ENCODE results near the gene CZIB. TPM values are rescaled to one million over a fixed set of nuclear protein-coding genes. Genes with fewer than 3 reads are reported as not detected.

The CZIB gene
- total and polyA plus RNA-seq, 2 of the 13 experiments (the other 11 are each of a cell fraction or from before 2014, with no cell fraction given), result 49.2 to 67.0 TPM

DNA sequence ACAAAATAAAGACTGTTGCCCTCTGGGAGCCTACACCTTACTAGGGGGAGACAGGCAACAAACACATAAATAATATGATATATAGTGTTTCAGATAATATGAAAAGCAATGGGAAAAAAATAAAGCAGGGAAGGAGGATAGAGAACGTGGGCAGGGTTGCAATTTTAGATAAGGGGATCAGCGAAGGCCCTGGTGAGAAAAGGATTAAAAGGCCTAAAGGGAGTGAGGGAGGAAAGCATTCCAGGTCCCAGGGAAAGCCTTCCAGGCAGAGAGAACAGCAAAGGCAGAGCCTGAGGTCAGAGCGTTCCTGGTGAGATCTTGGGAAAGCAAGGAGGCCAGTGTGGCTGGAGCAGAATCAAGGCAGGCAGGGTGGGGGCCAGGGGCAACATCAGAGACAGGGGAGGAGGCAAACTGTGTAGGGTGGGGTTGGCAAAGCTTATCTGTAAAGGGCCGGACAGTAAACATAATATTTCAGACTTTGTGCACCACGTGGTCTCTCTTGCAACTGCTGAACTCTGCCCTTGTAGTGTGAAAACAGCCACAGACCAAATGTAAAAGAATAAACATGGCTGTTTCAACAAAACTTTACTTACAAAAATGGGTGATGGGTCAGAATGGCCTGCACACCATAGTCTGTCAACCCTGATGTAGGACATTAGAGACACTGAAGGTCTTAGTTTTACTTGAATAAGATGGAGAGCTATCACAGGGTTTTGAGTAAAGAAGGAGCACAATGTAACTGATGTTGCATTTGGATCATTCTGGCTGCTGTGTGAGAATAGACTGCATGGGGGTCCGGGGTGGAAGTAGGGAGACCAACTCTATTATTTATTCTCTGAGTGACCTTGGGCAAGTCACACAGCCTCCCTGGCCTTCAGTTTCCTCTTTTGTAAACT, 37.1 kb downstream of the CZIB start (continued):
- TF ChIP-seq, protein P1, sequence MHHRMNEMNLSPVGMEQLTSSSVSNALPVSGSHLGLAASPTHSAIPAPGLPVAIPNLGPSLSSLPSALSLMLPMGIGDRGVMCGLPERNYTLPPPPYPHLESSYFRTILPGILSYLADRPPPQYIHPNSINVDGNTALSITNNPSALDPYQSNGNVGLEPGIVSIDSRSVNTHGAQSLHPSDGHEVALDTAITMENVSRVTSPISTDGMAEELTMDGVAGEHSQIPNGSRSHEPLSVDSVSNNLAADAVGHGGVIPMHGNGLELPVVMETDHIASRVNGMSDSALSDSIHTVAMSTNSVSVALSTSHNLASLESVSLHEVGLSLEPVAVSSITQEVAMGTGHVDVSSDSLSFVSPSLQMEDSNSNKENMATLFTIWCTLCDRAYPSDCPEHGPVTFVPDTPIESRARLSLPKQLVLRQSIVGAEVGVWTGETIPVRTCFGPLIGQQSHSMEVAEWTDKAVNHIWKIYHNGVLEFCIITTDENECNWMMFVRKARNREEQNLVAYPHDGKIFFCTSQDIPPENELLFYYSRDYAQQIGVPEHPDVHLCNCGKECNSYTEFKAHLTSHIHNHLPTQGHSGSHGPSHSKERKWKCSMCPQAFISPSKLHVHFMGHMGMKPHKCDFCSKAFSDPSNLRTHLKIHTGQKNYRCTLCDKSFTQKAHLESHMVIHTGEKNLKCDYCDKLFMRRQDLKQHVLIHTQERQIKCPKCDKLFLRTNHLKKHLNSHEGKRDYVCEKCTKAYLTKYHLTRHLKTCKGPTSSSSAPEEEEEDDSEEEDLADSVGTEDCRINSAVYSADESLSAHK (CRISPR knock-in tag; IDR thresholded peaks at IDR 0.05; ENCODE audit: borderline replicate concordance), result no peak
- TF ChIP-seq ZSCAN21 (CRISPR knock-in tag; IDR thresholded peaks at IDR 0.05; ENCODE audit: borderline replicate concordance) (no peak), MYC (CRISPR knock-in tag; IDR thresholded peaks at IDR 0.05; ENCODE audit: borderline replicate concordance) (peak; percentile 87), ZBTB20 (CRISPR knock-in tag; IDR thresholded peaks at IDR 0.05; ENCODE audit: borderline replicate concordance, low read depth) (0 out of 2 replicates have a peak, but pooled peaks have one; percentile 92), ATM (IDR thresholded peaks at IDR 0.05; ENCODE audit: borderline replicate concordance) (no peak), NFE2L1 (CRISPR knock-in tag; IDR thresholded peaks at IDR 0.05; ENCODE audit: borderline replicate concordance) (no peak), CENPT (CRISPR knock-in tag; IDR thresholded peaks at IDR 0.05; ENCODE audit: low read depth) (no peak), EEA1 (CRISPR knock-in tag; IDR thresholded peaks at IDR 0.05; ENCODE audit: borderline replicate concordance) (no peak), SP2 (CRISPR knock-in tag; IDR thresholded peaks at IDR 0.05) (no peak), YEATS4 (CRISPR knock-in tag; IDR thresholded peaks at IDR 0.05; ENCODE audit: borderline replicate concordance) (peak; percentile 93)
- TF ChIP-seq, protein P2, sequence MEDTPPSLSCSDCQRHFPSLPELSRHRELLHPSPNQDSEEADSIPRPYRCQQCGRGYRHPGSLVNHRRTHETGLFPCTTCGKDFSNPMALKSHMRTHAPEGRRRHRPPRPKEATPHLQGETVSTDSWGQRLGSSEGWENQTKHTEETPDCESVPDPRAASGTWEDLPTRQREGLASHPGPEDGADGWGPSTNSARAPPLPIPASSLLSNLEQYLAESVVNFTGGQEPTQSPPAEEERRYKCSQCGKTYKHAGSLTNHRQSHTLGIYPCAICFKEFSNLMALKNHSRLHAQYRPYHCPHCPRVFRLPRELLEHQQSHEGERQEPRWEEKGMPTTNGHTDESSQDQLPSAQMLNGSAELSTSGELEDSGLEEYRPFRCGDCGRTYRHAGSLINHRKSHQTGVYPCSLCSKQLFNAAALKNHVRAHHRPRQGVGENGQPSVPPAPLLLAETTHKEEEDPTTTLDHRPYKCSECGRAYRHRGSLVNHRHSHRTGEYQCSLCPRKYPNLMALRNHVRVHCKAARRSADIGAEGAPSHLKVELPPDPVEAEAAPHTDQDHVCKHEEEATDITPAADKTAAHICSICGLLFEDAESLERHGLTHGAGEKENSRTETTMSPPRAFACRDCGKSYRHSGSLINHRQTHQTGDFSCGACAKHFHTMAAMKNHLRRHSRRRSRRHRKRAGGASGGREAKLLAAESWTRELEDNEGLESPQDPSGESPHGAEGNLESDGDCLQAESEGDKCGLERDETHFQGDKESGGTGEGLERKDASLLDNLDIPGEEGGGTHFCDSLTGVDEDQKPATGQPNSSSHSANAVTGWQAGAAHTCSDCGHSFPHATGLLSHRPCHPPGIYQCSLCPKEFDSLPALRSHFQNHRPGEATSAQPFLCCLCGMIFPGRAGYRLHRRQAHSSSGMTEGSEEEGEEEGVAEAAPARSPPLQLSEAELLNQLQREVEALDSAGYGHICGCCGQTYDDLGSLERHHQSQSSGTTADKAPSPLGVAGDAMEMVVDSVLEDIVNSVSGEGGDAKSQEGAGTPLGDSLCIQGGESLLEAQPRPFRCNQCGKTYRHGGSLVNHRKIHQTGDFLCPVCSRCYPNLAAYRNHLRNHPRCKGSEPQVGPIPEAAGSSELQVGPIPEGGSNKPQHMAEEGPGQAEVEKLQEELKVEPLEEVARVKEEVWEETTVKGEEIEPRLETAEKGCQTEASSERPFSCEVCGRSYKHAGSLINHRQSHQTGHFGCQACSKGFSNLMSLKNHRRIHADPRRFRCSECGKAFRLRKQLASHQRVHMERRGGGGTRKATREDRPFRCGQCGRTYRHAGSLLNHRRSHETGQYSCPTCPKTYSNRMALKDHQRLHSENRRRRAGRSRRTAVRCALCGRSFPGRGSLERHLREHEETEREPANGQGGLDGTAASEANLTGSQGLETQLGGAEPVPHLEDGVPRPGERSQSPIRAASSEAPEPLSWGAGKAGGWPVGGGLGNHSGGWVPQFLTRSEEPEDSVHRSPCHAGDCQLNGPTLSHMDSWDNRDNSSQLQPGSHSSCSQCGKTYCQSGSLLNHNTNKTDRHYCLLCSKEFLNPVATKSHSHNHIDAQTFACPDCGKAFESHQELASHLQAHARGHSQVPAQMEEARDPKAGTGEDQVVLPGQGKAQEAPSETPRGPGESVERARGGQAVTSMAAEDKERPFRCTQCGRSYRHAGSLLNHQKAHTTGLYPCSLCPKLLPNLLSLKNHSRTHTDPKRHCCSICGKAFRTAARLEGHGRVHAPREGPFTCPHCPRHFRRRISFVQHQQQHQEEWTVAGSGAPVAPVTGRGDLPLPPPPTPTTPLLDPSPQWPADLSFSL (CRISPR knock-in tag; IDR thresholded peaks at IDR 0.05), result no peak
- TF ChIP-seq, protein P3, sequence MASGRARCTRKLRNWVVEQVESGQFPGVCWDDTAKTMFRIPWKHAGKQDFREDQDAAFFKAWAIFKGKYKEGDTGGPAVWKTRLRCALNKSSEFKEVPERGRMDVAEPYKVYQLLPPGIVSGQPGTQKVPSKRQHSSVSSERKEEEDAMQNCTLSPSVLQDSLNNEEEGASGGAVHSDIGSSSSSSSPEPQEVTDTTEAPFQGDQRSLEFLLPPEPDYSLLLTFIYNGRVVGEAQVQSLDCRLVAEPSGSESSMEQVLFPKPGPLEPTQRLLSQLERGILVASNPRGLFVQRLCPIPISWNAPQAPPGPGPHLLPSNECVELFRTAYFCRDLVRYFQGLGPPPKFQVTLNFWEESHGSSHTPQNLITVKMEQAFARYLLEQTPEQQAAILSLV (CRISPR knock-in tag; IDR thresholded peaks at IDR 0.05; ENCODE audit: borderline replicate concordance), result peak; percentile 47
- TF ChIP-seq, protein P4, sequence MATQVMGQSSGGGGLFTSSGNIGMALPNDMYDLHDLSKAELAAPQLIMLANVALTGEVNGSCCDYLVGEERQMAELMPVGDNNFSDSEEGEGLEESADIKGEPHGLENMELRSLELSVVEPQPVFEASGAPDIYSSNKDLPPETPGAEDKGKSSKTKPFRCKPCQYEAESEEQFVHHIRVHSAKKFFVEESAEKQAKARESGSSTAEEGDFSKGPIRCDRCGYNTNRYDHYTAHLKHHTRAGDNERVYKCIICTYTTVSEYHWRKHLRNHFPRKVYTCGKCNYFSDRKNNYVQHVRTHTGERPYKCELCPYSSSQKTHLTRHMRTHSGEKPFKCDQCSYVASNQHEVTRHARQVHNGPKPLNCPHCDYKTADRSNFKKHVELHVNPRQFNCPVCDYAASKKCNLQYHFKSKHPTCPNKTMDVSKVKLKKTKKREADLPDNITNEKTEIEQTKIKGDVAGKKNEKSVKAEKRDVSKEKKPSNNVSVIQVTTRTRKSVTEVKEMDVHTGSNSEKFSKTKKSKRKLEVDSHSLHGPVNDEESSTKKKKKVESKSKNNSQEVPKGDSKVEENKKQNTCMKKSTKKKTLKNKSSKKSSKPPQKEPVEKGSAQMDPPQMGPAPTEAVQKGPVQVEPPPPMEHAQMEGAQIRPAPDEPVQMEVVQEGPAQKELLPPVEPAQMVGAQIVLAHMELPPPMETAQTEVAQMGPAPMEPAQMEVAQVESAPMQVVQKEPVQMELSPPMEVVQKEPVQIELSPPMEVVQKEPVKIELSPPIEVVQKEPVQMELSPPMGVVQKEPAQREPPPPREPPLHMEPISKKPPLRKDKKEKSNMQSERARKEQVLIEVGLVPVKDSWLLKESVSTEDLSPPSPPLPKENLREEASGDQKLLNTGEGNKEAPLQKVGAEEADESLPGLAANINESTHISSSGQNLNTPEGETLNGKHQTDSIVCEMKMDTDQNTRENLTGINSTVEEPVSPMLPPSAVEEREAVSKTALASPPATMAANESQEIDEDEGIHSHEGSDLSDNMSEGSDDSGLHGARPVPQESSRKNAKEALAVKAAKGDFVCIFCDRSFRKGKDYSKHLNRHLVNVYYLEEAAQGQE (IDR thresholded peaks at IDR 0.05; ENCODE audit: borderline replicate concordance in 1 of 2, low read depth in 1 of 2, low read length in 2 of 2), result peak in 1 of 2 experiments; percentile 43; a peak in 1 of 4 replicates

All from HepG2 (cell line).